ENCODE measurements around the gene UTP14A. TPM values are rescaled to one million over a fixed set of nuclear protein-coding genes. Genes with fewer than 3 reads are reported as not detected.

UTP14A gene
- total RNA-seq, 1 donor from 2014 or later: 17.7 TPM

DNA sequence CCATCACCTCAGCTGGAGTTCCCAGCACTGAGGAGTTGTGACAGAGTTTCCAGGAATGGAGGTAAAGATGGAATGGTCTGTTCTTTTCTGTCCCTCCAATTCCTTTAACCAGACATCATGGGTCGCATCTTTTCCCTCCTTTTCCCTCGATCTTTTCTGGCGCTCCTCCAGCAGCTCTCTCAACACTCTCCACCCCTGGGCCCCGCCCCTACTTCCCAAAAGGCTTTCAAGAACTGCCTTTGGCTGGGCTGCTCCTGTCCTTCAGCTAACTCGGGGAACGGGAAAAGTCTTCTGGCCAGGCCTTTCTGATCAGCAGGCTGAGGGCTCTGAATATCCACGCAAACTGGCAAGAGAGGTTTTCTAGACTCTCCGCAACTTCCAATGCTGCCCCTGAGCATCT lies 34.0 kb downstream of the UTP14A start:
- Histone ChIP-seq H3K9me3 (ENCODE audit: control insufficient read depth in 3 of 3, low read length in 3 of 3) (no peaks in the 10 kb centered on the region), H3K9ac (ENCODE audit: low read depth in 1 of 3, low read length in 3 of 3) (no peak overlapping the region), H3K4me3 (ENCODE audit: low read length in 3 of 3) (no peak overlapping the region), H3K4me1 (ENCODE audit: control insufficient read depth in 3 of 3, insufficient read depth in 3 of 3, low read length in 3 of 3) (no peaks in the 10 kb centered on the region), H3K27ac (ENCODE audit: low read depth, low read length) (no peak overlapping the region), H3K36me3 (ENCODE audit: control insufficient read depth in 3 of 3, insufficient read depth in 3 of 3, low read length in 3 of 3) (no peaks in the 10 kb centered on the region), H3K27me3 (ENCODE audit: control insufficient read depth in 3 of 3, insufficient read depth in 3 of 3, low read length in 3 of 3) (peaks cover 0 to 2% (median 0%) of the 10 kb centered on the region in 3 donors)

DNA sequence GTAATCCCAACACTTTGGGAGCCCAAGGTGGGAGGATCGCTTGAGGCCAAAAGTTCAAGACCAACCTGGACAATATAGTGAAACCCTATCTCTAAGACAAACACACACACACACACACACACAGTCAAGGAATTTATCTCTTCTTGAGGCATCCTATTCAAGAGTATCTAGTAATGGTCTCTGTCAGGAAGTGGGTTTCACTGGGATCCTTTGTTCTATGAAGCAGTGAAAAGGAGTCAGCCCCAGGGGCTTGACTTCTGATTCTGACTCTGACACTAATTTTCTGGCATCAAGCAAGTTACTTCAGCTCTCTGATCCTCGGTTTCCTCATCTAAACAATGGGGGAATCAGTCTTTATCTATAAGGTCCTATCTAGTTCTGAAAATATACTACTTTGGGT lies 34.8 kb downstream of the UTP14A start:
- no peaks in the 10 kb centered on the region for H3K4me1 ChIP-seq (ENCODE audit: control insufficient read depth in 3 of 3, insufficient read depth in 3 of 3, low read length in 3 of 3)
- no peaks in the 10 kb centered on the region for H3K9me3 ChIP-seq (ENCODE audit: control insufficient read depth in 3 of 3, low read length in 3 of 3)
- no peak overlapping the region for H3K4me3 ChIP-seq (ENCODE audit: low read length in 3 of 3)
- no peak overlapping the region for H3K9ac ChIP-seq (ENCODE audit: low read depth in 1 of 3, low read length in 3 of 3)
- H3K27me3 ChIP-seq (ENCODE audit: control insufficient read depth in 3 of 3, insufficient read depth in 3 of 3, low read length in 3 of 3): no peaks in the 10 kb centered on the region
- no peak overlapping the region for H3K27ac ChIP-seq (ENCODE audit: low read depth, low read length)
- H3K36me3 ChIP-seq (ENCODE audit: control insufficient read depth in 3 of 3, insufficient read depth in 3 of 3, low read length in 3 of 3): no peaks in the 10 kb centered on the region

DNA sequence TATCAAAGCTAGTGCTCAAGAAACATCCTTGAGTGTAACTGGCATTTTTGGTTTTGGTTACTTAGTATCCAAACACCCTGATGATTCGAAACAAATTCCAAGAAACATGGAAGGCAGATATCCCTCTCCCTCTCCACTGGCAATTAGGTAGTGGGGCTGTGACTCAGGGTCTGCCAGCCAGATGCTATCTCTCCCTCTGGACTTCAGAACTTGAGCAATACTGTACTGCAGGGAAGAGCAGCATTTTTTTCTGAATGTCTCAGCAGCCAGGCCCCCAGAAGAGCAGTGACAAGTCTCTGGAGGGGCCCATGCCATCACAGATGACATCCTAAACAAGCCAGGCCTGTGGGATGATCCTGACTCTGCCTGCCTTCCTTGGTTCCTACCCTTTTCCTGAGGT lies 39.2 kb downstream of the UTP14A start:
- no peaks in the 10 kb centered on the region for H3K9me3 ChIP-seq (ENCODE audit: control insufficient read depth in 3 of 3, low read length in 3 of 3)

DNA sequence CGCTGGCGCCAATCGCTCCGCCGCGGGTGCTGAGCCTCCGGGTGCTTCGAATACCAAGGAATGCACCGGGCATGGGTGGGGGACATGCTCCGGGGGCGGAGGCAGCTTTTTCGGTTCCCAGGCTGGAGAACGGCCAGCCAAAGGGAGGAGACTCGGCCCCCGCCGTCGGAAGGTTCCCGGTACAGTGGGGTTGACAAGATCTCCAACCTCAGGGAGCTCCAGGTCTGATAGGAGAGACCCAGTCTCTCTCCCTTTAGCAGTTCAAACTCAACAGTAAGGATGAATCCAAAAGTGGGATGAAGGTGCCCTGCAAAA lies 47.3 kb downstream of the UTP14A start:
- Histone ChIP-seq H3K27ac (ENCODE audit: low read depth, low read length) (no peak overlapping the region), H3K4me1 (ENCODE audit: control insufficient read depth in 3 of 3, insufficient read depth in 3 of 3, low read length in 3 of 3) (peaks cover 0 to 6% (median 6%) of the 10 kb centered on the region in 3 donors), H3K36me3 (ENCODE audit: control insufficient read depth in 3 of 3, insufficient read depth in 3 of 3, low read length in 3 of 3) (no peaks in the 10 kb centered on the region), H3K27me3 (ENCODE audit: control insufficient read depth in 3 of 3, insufficient read depth in 3 of 3, low read length in 3 of 3) (peaks cover 0 to 15% (median 0%) of the 10 kb centered on the region in 3 donors), H3K4me3 (ENCODE audit: low read length in 3 of 3) (no peak overlapping the region), H3K9ac (ENCODE audit: low read depth in 1 of 3, low read length in 3 of 3) (no peak overlapping the region), H3K9me3 (ENCODE audit: control insufficient read depth in 3 of 3, low read length in 3 of 3) (no peaks in the 10 kb centered on the region)

More for the DNA sequence above, 39.2 kb downstream of the UTP14A start:
- Histone ChIP-seq H3K4me1 (ENCODE audit: control insufficient read depth in 3 of 3, insufficient read depth in 3 of 3, low read length in 3 of 3) (no peaks in the 10 kb centered on the region), H3K9ac (ENCODE audit: low read depth in 1 of 3, low read length in 3 of 3) (no peak overlapping the region), H3K27ac (ENCODE audit: low read depth, low read length) (no peak overlapping the region), H3K36me3 (ENCODE audit: control insufficient read depth in 3 of 3, insufficient read depth in 3 of 3, low read length in 3 of 3) (no peaks in the 10 kb centered on the region), H3K4me3 (ENCODE audit: low read length in 3 of 3) (no peak overlapping the region), H3K27me3 (ENCODE audit: control insufficient read depth in 3 of 3, insufficient read depth in 3 of 3, low read length in 3 of 3) (no peaks in the 10 kb centered on the region)

DNA sequence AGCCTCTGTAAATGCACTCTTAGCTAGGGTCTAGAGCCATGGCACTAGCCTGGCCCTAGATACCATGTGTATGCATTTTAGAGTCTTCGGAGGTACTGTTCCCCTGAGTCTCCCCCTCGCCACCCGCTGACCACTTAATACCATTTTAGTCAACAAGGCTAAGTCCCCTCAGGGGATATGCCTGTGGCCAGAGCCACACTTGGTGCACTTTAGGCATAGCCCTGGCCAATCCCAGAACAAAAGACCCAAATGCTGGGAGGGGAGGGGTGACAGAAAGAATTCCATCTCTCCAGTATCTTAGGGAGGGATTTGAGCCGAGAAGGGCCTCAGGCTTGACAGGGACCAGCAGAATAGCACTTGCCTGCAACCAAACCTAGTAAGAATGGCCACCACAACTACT lies 47.9 kb downstream of the UTP14A start:
- Histone ChIP-seq H3K9ac (ENCODE audit: low read depth in 1 of 3, low read length in 3 of 3) (no peak overlapping the region), H3K4me1 (ENCODE audit: control insufficient read depth in 3 of 3, insufficient read depth in 3 of 3, low read length in 3 of 3) (peaks cover 0 to 6% (median 6%) of the 10 kb centered on the region in 3 donors), H3K36me3 (ENCODE audit: control insufficient read depth in 3 of 3, insufficient read depth in 3 of 3, low read length in 3 of 3) (no peaks in the 10 kb centered on the region), H3K27me3 (ENCODE audit: control insufficient read depth in 3 of 3, insufficient read depth in 3 of 3, low read length in 3 of 3) (peaks cover 0 to 15% (median 0%) of the 10 kb centered on the region in 3 donors), H3K9me3 (ENCODE audit: control insufficient read depth in 3 of 3, low read length in 3 of 3) (no peaks in the 10 kb centered on the region), H3K27ac (ENCODE audit: low read depth, low read length) (no peak overlapping the region), H3K4me3 (ENCODE audit: low read length in 3 of 3) (no peak overlapping the region)

DNA sequence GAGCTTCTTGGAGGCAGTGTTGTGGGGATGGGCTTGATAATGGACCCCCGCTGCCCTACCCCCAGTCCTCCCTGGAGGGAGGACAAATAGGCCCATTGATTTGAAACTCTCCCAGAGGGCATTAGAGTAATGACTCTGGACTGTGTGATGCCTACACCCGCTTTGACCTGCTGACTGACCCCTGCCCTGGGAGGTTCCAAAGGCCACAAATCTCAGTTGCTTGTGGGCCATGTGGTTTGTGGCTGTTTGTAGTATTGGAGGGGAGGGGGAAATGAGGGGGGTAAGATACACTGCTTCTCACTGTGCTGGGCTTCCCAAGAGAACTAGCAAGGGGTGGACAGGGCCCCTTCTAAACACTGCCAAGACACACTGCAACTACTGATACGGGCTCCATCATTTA lies 48.8 kb downstream of the UTP14A start:
- H3K9me3 ChIP-seq (ENCODE audit: control insufficient read depth in 3 of 3, low read length in 3 of 3): no peaks in the 10 kb centered on the region
- peaks cover 0 to 6% (median 6%) of the 10 kb centered on the region in 3 donors for H3K4me1 ChIP-seq (ENCODE audit: control insufficient read depth in 3 of 3, insufficient read depth in 3 of 3, low read length in 3 of 3)
- H3K36me3 ChIP-seq (ENCODE audit: control insufficient read depth in 3 of 3, insufficient read depth in 3 of 3, low read length in 3 of 3): no peaks in the 10 kb centered on the region
- H3K27me3 ChIP-seq (ENCODE audit: control insufficient read depth in 3 of 3, insufficient read depth in 3 of 3, low read length in 3 of 3): peaks cover 0 to 18% (median 0%) of the 10 kb centered on the region in 3 donors
- no peak overlapping the region for H3K9ac ChIP-seq (ENCODE audit: low read depth in 1 of 3, low read length in 3 of 3)
- H3K27ac ChIP-seq (ENCODE audit: low read depth, low read length): no peak overlapping the region
- H3K4me3 ChIP-seq (ENCODE audit: low read length in 3 of 3): no peak overlapping the region

DNA sequence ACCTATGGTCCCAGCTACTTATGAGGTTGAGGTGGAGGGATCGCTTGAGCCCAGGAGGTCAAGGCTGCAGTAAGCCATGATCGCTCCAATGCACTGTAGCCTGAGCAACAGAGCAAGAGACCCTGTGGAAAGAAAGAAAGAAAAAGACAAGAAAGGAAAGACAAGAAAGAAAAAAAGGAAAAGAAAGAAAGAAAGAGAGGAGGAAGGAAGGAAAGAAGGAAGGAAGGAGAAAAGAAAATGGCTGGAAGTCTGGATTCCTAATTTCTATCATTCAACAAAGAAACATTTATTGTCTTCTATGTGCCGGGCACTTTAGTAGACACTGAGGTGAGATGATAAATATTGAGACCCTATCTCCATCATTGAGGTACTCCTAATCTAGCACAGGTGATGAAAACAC lies 49.7 kb downstream of the UTP14A start:
- no peaks in the 10 kb centered on the region for H3K9me3 ChIP-seq (ENCODE audit: control insufficient read depth in 3 of 3, low read length in 3 of 3)
- H3K36me3 ChIP-seq (ENCODE audit: control insufficient read depth in 3 of 3, insufficient read depth in 3 of 3, low read length in 3 of 3): no peaks in the 10 kb centered on the region
- peaks cover 0 to 6% (median 6%) of the 10 kb centered on the region in 3 donors for H3K4me1 ChIP-seq (ENCODE audit: control insufficient read depth in 3 of 3, insufficient read depth in 3 of 3, low read length in 3 of 3)
- H3K4me3 ChIP-seq (ENCODE audit: low read length in 3 of 3): no peak overlapping the region
- H3K9ac ChIP-seq (ENCODE audit: low read depth in 1 of 3, low read length in 3 of 3): no peak overlapping the region
- H3K27me3 ChIP-seq (ENCODE audit: control insufficient read depth in 3 of 3, insufficient read depth in 3 of 3, low read length in 3 of 3): peaks cover 0 to 19% (median 0%) of the 10 kb centered on the region in 3 donors
- no peak overlapping the region for H3K27ac ChIP-seq (ENCODE audit: low read depth, low read length)

DNA sequence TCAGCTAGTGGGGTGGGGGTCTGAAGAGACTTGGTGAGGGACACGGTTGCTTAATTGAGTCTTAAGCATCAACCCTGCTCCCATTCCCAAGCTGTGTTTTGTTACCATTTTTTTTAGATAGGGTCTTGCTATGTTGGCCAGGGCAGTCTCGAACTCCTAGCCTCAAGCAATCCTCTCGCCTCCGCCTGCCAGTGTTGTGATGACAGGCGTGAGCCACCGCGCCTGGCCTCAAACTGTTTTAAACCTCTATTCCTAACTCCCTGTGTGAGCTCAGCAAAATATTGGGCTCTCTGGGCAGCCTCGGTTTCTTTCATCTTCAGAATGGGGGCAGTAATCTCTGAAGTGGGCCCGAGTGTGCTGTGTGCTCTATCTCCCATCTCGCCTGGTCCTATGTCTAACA lies 50.2 kb downstream of the UTP14A start:
- no peak overlapping the region for H3K27ac ChIP-seq (ENCODE audit: low read depth, low read length)
- peaks cover 0 to 19% (median 0%) of the 10 kb centered on the region in 3 donors for H3K27me3 ChIP-seq (ENCODE audit: control insufficient read depth in 3 of 3, insufficient read depth in 3 of 3, low read length in 3 of 3)
- peaks cover 0 to 6% (median 6%) of the 10 kb centered on the region in 3 donors for H3K4me1 ChIP-seq (ENCODE audit: control insufficient read depth in 3 of 3, insufficient read depth in 3 of 3, low read length in 3 of 3)
- H3K9me3 ChIP-seq (ENCODE audit: control insufficient read depth in 3 of 3, low read length in 3 of 3): no peaks in the 10 kb centered on the region
- no peak overlapping the region for H3K9ac ChIP-seq (ENCODE audit: low read depth in 1 of 3, low read length in 3 of 3)
- H3K4me3 ChIP-seq (ENCODE audit: low read length in 3 of 3): no peak overlapping the region
- no peaks in the 10 kb centered on the region for H3K36me3 ChIP-seq (ENCODE audit: control insufficient read depth in 3 of 3, insufficient read depth in 3 of 3, low read length in 3 of 3)

DNA sequence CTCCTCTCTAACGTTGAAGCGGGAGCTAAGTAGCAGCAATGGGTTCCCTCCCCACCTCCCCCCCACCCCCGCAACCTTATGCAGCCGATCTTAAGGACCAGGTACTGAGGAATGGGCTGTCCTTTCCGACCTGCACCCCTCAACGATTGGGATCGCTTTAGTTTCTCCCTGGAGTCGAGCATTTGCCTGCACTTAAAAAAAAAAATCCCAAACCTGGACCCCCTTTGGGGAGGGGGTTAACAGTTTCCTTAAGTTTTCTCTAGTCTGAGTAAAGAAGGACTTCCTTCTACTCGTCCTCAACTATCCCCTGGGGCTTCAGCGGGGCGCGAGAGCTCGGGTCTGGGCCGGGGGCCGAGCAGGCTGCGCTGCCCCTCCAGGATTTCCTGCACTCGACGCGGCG lies 50.8 kb downstream of the UTP14A start:
- Histone ChIP-seq H3K27me3 (ENCODE audit: control insufficient read depth in 3 of 3, insufficient read depth in 3 of 3, low read length in 3 of 3) (peaks cover 0 to 19% (median 0%) of the 10 kb centered on the region in 3 donors), H3K4me3 (ENCODE audit: low read length in 3 of 3) (no peak overlapping the region), H3K27ac (ENCODE audit: low read depth, low read length) (no peak overlapping the region)

DNA sequence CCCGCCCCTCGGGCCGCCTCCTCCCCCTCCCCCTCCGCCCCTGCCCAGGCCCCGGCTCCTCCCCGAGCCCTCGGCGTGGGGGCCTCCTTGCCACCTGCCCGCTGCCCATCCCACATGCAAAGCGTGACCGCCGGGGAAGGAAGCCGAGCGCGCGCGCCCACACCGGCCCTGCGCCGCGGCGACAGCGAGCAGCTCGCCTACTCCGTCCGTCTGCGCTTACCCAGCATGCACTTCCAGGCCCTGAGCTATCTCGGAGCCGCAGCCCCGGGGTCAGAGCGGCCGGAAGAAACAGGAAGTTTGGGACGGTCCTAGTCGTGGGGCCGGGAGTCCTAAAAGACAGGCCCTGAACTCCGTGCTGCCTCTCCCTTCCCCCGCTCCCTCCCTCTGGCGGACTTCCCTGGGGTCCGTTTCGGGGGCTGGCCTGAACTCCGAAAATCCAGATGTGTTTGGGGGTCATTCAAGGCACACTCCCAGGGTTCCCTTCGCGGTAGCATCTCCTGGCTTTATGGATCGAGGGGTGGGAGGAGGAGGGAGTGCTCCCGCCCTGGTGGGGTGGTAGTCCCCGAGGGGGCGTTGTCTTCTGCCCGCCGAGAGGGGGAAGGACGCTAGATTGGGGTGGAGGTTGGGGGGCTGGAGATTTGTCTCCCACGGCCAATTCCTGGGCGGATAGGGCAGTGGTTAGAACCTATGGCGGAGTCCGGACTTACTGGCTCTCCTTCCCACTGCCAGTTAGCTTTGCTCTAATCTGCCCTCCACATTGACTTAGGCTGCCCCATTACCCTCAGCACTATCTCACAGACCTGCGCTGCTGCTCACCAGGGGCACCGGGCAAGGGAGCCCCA lies 51.5 kb downstream of the UTP14A start:
- Histone ChIP-seq H3K27ac (ENCODE audit: low read depth, low read length) (peak overlapping the region; percentile 54), H3K4me1 (ENCODE audit: control insufficient read depth in 3 of 3, insufficient read depth in 3 of 3, low read length in 3 of 3) (peaks cover 0 to 7% (median 6%) of the 10 kb centered on the region in 3 donors), H3K9me3 (ENCODE audit: control insufficient read depth in 3 of 3, low read length in 3 of 3) (no peaks in the 10 kb centered on the region), H3K27me3 (ENCODE audit: control insufficient read depth in 3 of 3, insufficient read depth in 3 of 3, low read length in 3 of 3) (peaks cover 0 to 19% (median 0%) of the 10 kb centered on the region in 3 donors), H3K36me3 (ENCODE audit: control insufficient read depth in 3 of 3, insufficient read depth in 3 of 3, low read length in 3 of 3) (no peaks in the 10 kb centered on the region), H3K4me3 (ENCODE audit: low read length in 3 of 3) (peak overlapping the region; percentile 59 to 66 (median 64)), H3K9ac (ENCODE audit: low read depth in 1 of 3, low read length in 3 of 3) (peak overlapping the region in 2 of 3 donors; percentile 59 to 77)

More for the DNA sequence above, 50.8 kb downstream of the UTP14A start:
- no peak overlapping the region for H3K9ac ChIP-seq (ENCODE audit: low read depth in 1 of 3, low read length in 3 of 3)
- H3K9me3 ChIP-seq (ENCODE audit: control insufficient read depth in 3 of 3, low read length in 3 of 3): no peaks in the 10 kb centered on the region
- no peaks in the 10 kb centered on the region for H3K36me3 ChIP-seq (ENCODE audit: control insufficient read depth in 3 of 3, insufficient read depth in 3 of 3, low read length in 3 of 3)
- H3K4me1 ChIP-seq (ENCODE audit: control insufficient read depth in 3 of 3, insufficient read depth in 3 of 3, low read length in 3 of 3): peaks cover 0 to 10% (median 6%) of the 10 kb centered on the region in 3 donors
